Activated CD8-positive, alpha-beta memory T cell treated with anti-CD3 and anti-CD28 coated beads, Interleukin-2, amount 50 U/mL, for 48 hours (primary cell): Measurements from ENCODE around the gene RACGAP1.

Experiments
- DNase-seq: peaks from one replicate; pipeline ENCODE4 v3.0.0-alpha.2; 2020

RACGAP1 gene

DNA sequence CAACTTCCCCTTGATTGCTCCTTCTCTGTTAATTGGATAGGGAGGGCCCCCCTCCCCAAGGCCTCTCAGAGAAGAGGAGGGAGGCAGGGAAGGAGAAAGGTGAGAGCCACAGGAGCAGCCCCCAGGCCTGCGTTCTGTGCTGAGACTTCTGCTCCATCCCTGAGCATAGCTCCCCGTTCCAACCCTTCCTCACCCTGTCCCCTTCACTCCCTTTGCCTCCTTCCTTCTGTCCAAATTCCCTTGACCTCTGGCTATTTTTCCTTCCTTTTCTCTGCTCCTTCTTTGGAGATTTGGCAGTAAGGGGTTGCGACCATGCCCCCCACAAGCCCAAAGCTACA lies 31.3 kb upstream of the RACGAP1 start:
- DNase-seq = no peak

- DNase-seq = peak; percentile 80
These were observed 30.7 kb upstream of the RACGAP1 start for GRCh38 chr12:50055831-50056638.

DNA sequence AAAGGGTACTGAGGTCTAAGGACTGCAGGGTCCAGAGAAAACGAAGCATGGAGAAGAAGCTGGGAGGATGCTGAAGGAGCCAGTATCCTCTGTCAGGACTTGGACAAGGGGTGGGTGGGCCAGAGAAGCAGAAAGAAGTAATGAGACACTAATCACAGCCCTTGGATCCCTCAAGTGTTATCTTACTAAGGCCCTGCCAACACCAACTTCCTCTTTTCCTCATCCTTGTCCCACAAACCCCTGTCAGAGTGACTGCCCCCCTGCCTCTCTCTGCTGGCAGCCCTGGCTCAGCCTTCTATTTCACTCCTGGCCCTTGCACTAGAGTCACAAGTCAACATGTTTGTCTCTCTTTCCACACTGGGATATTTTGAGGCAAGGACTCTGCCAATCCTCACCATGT lies 28.3 kb upstream of the RACGAP1 start:
- no peak for DNase-seq

DNA sequence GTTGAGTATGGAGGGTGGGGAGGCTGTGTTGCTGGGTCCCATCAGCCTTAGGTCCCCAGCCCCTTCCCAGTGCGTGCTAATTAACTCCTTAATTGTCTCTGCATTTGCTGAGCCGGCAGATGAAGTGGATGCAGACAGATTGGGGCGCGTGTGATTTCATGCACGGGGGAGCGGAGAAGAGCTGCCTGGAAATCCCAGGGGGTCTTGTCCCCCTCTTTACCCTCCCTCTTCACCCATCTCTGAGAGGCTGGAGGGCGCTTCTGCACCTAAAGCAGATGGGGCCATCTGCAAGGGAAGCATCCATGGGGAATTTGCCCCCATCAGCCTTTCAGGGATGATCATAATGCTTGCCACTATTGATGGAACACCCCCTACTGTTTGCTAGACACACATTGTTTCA lies 27.7 kb upstream of the RACGAP1 start:
- DNase-seq = no peak

DNA sequence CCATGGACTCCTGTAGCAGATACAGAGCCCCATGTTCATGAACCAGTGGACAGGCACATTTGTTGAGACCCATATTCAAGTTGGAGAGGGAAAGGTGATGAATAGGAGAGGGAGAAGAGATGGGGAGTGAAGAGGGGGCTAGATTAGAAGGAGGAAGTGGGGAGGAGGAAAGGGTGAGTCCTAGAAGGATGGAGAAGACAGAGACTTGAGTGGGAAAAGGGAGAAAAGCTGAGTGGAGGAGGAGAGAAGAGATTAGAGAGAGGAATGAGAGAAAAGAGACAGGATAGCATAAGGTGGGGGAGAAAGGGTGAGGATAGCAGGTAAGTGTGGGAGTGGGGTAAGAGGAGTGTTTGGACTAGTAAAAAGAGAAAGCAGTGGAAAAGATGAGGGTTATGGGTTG lies 27.2 kb upstream of the RACGAP1 start:
- DNase-seq = no peak

DNA sequence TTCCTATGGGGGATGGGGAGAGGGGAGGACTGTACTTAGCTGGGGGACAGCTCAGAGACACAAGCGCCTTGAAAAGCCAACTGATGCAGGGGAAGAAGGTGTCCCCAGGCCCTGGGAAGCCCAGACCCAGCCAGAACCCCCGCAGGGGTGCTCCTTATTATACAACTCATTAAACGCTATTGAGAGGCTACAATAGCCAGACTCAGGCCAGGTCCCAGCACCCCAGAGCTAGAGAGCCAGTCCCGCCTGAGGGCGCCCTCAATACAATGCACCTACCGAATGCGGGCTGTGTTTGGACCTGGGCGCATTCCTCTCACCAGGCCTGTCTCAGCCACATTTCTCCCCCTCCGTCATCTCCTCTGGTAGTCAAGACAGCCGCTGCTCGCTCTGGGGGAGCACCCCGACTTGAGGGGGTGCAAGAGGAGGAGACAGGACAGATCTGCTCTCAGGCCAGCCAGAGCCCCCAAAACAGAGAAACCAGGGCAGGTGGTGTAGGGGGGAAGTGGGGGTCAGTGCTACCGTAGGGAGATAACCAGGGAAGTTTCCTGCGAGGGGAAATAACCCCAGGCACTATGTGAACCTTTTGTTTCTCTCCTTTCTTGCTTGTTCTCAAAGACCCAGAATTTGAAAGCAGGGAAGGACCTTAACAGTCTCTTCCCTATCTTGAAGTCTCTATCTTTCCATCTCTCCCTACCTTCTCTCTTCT lies 26.0 kb upstream of the RACGAP1 start:
- no peak for DNase-seq

DNA sequence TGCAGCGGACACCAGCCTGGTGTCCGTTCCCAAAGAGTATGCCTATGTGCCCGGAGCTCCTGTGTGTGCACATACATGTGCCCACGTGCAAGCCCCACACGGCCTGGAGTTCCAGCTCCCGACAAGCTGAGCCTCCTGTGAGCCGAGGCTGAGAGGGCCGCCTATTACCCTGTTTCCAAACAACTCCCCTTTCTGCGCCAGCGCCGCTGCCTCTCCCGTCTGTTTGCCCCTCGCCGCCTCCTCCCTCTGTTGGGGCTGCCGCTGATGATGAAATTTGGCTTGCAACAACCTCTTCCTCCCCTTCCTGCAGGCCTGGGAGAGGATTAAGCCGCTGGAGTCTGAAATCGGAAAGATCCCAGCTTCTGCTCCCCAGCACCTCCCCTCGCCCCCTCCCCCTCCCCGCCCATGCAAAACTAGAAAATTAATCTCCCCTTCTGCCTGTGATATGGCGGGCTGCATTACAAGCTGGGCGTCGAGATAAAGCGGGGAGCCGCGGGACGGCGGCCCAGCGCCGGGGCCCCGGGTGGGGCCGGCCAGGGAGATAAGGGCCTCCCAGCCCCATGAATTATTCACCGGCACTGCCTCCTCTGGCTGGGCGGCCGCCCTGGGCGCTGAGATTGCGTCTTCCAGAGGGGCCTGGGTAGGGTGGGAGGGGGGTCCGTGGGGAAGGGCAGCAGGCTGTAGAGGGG lies 25.3 kb upstream of the RACGAP1 start:
- DNase-seq = no peak

DNA sequence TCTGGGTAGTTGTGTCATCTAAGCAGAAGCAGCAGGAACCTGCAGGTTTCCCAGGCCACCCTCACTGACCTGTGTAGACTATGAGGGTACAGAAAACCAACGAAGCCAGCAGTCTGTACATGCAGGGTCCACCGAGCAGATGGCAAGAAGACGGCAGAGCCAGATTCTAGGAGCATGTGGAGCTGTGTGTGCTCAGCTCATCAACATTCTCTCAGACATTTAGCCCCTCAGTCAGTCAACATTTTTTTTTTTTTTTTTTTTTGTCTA lies 24.8 kb upstream of the RACGAP1 start:
- no peak for DNase-seq

DNA sequence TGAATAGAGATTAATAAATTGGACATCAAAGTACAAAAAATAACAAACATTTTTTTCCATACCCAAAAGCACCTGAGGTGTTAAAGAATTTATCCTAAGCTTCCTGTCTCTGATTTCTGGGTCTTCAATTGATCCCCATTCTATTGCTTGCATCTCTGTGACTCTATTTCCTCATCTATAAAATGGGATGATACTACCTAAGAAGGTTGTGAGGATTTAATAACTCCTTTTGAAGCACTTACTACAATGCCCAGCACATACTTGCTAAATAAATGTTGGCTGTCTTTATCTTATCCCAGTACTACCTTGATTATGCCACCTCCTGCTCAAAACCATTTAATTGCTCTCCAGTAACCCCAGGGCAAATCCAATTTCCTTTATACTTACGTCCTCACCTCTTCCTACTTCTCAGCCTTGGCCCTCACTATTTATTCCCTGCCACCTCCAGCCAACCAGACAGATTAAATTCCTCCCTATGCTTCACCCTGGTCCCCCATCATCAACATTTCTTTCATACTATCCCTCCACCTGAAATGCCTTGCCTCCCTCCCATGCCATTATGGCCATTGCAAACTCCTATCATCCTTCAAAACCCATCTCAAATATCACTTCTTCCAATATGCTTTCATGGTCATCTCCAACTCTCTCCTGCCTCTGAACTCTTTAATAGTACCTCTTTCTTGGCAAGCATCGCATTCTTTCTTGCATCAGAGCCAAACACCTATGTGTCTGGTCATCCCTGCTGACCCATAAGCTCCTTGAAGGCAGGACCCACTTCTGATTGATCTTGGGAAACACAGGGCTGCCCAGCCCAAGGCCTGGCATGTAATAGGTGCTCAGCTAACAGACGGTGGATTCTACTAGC lies 24.2 kb upstream of the RACGAP1 start:
- no peak for DNase-seq

- DNase-seq = no peak
These were observed 22.5 kb upstream of the RACGAP1 start for GRCh38 chr12:50047693-50048250.

DNA sequence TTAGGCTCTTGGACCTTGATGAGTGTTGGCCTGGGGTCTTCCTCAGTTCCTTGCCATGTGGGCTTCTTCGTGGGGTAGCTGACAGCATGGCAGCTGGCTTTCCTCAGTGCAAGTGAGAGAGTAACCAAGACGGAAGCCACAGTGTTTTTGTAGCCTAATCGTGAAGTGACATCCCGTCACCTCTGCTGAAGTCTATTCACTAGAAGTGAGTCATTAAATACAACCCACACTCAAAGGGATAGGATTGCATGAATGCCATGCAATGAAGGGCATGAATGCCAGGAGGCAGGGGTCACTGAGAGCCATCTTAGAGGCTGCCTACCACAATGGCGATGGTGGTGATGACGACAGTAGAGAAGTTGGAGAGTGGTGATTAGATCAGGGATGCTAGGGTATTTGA lies 18.6 kb upstream of the RACGAP1 start:
- no peak for DNase-seq

- DNase-seq = no peak
These were observed 18.0 kb upstream of the RACGAP1 start for GRCh38 chr12:50043308-50043707.

- no peak for DNase-seq
These were observed 17.4 kb upstream of the RACGAP1 start for GRCh38 chr12:50042693-50043092.

DNA sequence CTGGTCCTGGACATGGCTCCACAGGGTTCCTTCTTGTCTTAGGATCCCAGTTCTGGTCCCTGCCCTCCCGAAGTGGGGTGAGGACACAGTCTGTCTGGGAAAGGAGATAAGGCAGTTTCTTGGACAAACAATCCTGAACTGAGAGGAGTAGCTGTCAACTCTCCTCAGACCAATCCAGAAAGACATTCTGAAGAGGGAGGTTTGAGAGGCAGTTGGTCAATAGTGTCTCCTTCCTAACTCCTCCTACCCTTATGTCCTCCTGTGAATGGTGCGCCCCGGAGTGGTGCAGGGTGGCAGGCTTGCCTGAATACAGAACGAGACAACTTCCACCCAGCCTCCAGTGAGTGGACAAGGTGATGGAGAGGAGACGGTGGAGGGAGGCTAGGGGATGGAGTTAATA lies 16.7 kb upstream of the RACGAP1 start:
- DNase-seq = no peak

- no peak for DNase-seq
These were observed 16.0 kb upstream of the RACGAP1 start for GRCh38 chr12:50041062-50041860.

DNA sequence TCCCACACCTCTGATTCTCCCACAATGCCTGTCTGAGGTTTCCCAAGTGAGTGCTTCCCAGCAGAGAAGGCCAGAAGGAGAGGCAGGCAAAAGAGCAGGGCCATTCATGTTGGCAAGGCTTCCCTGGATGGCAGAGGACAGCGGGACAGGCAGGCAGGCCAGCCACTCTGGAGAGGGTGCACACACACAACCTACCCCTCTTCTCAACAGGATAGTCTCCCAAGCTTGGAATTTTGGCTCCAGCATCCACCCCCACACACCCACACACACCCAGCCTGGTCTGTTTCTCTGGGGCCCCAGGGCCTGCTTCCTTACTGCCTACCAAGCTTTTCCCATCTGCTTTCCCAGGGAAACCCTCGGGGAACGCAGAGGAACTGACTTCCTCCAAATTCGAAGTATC lies 15.4 kb upstream of the RACGAP1 start:
- DNase-seq = no peak

- DNase-seq = peak; percentile 100
These were observed 14.0 kb upstream of the RACGAP1 start for GRCh38 chr12:50039151-50039835.

DNA sequence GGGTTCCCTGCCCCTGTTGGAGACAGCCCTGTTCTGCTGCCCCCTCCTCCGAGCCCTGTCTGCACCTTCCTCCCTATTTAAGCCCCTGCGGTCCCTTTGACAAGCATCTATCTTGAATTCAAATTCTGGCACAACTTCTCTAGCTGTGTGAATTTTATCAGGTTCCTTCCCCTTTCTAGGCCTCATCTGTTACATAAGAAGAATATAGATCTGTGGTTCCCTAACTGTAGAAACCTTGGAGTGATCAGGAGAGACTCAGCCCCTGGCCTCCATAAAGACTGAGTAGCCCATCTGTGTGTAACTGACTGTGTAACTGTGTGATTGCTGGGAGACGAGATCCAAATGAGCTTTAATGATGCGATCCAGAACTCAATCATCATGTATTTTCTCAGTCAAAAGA lies 13.0 kb upstream of the RACGAP1 start:
- DNase-seq = no peak

DNA sequence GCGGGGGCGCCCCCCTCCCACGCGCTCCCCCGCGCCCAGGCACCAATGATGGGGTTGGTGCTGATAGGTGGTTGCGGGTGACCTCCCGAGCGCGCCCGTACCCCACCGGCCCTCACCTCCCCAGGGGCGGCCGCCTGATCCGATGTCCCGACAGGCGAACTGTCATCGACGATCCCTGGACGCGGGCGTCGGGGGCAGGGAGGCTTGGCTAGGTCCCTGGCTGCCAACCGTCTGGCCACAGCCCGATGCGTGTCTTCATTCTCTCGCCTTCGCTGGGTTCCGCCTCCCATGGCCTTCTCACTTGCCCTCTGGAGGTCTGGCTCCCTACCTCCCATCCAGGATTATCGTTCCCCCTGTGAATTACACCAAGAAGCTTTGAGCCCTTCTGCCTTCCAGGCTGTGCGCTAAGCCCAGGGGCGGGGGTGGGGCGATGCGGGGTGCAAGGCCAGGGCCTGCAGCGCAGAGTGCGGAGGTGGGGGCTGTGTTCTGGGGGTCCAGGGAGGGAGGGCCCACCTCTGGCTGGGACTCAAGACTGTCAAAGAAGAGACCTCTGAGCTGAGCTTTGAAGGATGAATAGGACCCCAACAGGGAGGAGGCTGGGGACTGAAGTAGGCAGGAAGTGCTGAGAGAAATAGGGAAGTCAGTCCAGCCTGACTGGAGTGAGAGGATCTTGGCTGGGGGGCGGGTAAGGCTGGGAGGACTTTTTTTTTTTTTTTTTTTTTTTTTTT lies 7.7 kb upstream of the RACGAP1 start:
- DNase-seq = peak; percentile 49

DNA sequence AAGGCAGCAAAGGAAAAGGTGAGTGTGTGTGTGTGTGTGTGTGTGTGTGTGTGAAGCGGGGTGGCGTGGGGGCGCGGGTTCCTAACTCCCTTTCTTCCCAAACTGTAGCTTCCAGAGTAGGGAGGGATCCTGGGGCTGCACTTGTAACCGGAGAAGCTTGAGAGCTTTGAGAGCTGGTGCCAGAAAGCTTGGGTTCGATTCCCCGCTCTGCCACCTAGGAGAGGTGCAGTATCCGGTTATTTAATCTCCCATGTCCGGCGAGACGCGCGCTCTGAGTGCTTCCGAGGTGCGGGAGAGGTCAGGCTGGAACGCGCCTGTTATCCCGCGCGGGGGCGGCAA lies 7.2 kb upstream of the RACGAP1 start:
- peak; percentile 43 for DNase-seq

DNA sequence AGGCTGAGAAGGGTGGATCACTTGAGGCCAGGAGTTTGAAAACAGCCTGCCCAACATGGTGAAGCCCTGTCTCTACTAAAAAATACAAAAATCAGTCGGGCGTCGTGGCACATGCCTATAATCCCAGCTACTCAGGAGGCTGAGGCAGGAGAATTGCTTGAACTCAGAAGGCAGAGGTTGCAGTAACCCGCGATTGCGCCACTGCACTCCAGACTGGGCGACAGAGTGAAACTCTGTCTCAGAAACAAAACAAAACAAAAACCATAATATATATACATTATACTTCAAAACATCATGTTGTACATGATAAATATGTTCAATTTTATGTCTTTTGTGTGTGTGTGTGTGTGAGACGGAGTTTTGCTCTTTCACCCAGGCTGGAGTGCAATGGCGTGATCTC lies 5.2 kb upstream of the RACGAP1 start:
- peak; percentile 22 for DNase-seq
